Effector CD4-positive, alpha-beta T cell (primary cell): ENCODE results near the gene FIBIN. TPM values are rescaled to one million over a fixed set of nuclear protein-coding genes. Genes with fewer than 3 reads are reported as not detected.
"Not testable (repeated sequence)": the region's sequence is repeated elsewhere in the genome, so short reads cannot be mapped to it uniquely, and the experiment has no call there.

ENCODE experiments used
- DNase-seq: peaks from one replicate; pipeline ENCODE4 v3.0.0-alpha.2; 2020
- total RNA-seq: gene quantifications from one replicate; lab custom pipeline; 2026; lab: John Stamatoyannopoulos, UW

The FIBIN gene
- not detected for total RNA-seq

DNA sequence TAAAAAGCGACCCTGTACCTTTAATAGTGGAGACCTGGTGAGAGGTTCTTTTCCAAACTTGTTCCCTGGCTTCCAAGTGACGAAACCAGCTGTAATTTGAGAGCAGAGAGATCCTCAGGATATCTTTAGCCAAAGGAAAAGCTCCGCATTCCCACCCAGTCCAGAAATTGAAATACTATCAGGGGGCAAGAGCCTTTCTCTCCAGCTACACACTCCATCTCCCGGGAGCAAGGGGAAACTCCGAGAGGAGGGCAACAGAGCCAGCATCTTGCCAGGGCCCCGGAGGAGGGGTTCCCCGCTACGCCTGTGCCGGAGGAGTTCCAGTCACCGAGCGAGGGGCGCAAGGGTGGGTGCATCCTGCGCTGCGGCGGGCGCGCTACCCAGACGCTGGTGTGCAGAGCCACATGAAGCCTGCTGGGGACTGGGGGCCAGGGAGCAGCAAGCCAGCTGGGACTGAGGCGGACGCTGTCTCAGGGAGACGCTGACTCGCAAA, at the start of gene FIBIN:
TSS of gene FIBIN (plus strand) at position 148 of the 493 bp plus-strand sequence. CDS start 415 bp downstream, outside the sequence.
- DNase-seq = no peak

DNA sequence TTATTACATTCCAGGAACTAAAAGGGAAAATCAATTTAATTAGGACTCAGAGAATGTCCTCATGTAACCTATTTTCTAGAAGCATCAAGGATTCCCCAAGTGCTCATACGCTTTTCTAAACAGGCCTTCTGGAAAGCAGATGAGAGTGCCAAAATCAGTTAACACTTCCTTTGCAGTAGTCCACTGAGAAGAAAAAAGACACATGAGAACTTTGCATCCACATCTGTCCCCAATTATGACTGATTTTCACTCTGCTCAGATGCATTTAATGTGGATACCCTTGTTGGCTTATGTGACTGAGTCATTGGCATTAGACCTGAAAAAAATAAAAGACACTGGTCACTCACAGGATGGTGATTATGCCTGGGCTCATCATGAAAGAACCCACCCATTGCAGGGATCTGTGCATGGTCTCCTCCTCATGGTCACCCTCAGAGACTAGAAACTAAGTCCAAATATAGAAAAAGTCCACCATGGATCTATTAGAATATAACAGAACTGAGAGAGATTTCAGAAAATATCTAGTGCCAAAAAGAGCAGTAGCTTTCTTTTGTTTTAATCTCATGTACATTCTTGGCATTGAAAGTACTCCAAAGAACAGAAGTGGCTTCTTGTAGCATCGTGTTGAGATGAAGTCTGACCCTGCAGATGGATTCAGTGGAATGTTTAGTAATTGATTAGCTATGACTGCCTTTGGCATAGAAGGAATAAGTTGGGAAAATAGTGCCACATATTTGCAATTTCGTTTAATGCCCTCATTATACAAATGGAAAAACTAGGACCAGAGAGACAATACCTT, 48.8 kb upstream of the FIBIN start:
- DNase-seq = no peak

DNA sequence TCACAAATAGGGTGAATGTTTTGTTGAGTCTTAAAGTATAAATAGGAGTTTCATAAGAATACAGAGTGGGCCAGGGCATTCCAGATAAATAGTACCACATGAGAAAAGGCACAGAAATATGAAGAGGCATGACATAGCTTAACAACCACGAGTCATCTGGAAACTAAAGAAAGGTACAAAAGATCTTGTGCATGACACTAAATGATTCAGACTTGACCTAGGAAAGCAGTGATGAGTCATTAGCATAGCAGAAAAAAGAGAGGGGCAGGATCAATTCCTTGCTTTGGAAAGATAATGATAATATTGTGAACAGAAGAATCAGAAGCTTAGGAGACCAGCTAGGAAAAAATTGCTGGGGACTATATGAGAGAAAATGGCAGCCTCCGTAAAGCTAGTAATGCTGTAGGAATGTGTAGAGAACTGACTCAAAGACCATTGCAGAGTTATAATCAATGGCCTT, 47.6 kb upstream of the FIBIN start:
- DNase-seq = no peak

DNA sequence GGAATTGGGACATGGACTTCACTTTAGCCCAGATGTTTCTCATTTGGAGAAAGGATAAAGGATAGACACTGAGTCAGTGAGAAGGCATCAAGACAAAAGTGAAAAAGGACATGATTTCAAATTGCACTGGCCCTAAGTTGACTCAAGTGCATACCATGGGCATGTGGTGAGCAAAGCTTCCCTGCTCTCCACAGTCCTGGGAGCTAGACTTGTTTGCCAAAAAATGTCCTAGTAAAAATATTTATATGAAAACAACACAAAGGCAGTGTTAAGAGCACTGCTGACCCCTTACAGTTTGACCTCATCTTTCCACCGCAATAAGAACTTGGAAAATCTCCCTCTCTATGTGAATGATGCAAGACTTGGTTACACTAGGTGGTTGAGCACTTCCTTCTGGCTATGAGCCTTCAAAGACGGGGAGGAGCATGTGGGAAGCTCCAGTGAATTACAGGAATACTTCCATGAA, 46.5 kb upstream of the FIBIN start:
- DNase-seq = no peak

DNA sequence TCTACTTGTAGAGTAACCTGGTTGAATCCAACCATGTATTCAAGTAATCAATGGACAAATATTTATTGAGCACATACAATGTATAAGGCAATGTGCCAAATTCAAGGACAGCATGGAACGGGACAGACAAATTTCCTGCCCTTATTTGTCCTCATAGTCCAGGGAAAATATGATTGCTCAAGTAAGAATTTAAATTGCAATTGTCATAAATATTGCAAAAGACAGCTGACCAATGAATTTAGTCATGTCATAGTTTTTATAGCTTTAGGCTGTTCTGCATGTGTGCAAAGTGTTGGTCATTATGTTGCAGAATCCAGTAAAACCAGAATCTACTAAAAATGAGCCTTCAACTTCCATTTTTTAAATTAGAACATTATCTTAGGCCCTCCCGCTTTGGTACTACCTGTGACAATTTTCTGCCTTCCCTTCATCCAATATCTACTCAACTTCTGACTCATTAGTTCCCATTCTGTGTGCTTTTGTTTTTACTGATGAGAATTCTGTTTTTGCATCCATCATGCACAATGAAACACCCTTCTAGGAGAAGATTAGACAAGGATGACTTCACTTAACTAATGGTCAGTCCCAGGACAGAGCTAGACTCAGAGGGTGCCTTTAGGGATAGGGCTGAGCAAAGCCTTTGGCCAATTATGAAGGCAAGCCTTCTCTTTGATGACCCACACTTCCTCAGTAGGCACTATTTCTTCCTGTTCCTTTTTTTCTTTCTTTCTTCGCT, 45.8 kb upstream of the FIBIN start:
- DNase-seq = no peak

DNA sequence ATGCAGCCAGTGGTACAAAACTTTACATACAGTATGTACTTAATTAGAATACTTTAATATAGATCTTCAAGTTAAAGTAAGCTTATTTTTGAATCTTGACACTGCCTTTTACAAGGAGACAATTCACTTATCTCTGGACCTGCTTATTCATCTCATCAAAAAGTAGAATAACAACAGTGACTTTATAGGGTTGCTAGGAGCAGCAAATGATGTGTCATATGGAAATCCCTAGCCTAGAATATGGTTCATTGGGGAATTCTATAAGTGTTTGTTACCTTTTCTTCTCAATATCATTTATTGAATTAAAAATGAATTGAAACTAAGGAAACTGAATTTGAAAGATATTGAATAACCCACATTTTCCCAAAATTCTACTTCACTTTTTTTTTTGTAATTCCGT, 45.0 kb upstream of the FIBIN start:
- DNase-seq = no peak

DNA sequence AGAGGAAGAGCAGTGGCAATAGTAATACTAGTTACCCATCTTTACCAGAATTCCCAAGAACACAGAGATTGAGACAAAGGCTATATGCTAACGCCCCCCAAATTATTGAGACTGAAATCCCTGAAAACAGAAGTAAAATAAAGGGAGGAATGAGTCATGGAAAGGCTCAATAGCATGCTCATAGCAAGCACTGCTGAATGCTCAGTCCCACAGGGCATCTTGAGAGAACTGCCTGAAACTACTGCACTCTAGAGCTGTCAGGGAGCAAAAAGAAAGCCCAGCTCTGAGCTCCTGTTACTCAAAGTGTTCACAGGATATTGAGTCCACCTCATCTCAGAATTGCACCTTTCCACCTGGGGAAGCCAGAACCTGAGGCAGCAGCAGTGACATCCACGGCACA, 44.1 kb upstream of the FIBIN start:
- DNase-seq = no peak

DNA sequence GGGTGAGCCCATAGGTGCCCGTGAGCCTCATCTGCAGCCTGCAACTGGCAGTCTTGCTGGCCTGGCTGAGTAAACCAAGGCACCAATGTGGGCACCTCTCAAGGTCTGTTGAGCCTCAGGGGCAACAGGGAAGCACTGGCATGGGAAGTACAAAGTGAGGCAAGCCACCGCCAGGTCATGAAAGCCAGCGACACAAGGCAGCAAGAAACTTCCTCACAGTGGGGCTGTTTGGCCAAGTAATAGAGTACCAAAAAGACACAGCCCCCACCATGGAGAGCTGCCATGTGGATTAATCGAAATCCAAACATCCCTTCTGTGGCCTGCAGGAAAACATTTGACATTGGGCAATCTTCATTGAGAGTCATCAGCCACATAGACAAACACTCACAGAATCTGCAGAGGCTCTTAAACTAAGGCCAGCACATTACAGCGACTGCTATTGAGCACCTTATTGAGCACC, 43.6 kb upstream of the FIBIN start:
- DNase-seq = no peak

DNA sequence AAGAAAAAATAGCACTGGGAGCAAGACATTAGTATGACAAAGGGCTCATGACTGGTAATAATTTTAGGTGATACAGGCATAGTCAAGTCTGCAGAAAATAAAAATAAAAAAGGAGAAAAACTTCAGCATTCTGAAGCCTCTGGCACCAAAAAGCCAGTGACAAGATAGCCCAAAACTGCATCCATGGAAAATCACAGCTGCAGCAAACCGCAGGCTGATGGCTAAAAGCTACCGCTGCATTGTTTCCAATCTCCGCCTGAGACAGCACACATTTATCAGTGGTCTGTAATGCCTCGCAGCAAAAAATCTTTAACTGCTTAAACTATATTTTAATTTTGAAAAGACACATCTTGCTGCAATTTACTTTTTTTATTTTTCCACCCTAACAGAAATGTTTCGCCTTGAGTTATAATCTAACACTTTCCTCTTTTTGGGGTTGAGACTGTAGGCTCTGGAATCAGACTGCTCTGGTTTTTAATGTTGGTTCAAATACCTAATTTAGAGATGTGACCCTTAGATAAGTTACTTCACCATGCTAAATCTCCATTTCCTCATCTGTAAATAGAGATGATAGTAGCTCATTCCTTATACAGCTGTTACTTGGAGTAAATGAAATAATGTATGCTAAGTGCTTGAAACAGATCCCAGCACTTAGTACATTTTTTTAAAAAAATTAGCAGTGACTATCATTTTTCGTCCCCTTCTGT, 42.0 kb upstream of the FIBIN start:
- no peak for DNase-seq

DNA sequence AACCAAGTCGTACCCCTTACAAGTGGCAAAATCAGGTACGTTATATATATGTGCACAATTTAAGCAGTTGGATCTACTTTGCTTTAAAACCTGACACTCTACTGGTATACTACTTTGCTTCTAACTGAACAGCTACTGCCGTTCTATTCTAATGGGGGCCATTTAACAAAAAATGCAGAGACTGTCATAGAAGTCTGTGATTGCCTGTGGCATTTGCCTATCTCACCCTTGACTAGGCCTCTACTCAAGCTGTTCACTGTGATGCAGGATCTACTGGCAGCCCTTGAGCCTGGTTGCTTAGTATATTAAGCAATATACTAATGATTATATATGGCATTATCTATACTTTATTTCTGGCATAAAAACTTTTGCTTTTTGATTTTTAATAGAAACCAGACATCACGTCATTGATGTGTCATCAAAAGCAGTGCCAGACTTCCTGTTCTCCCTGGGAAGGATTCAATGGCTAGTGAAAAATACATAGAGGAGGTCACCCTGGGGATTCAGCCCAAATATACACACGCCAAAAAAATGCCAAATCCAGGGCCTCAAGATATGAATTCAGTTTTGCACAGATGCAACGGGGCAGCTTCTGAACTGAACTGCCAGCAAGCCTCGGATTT, 40.0 kb upstream of the FIBIN start:
- DNase-seq = no peak

DNA sequence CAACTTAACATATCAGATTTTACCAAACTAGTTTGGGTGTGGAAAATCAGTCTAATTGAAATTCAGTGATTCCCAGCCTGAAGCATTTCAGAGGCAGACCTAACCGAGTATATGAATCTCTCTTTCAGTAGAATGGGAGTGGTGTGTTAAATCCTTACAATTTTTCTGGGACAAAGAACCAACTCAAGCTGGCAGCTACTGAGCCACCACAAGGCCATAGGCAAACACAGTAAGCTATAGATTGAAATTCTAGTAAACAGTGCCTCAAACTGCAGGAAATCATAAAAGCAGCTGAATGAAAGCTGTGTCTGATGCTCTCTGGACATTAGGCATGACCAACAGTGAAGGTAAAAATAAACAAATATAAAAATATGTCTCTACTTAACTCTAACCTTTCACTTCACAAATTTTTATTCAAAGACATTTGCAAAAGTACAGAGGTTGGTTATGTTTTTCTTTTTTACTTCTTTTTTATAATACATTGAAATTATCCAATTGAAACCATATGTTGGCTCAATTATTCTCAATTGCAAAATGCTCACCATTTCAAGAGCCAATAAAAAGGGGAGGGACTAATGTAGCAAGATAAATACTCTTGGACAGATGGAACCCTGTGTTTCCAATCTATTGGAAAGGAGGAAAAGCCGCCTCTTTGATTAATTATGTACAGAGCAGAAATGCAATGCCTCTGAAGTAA, 35.8 kb upstream of the FIBIN start:
- DNase-seq = no peak

DNA sequence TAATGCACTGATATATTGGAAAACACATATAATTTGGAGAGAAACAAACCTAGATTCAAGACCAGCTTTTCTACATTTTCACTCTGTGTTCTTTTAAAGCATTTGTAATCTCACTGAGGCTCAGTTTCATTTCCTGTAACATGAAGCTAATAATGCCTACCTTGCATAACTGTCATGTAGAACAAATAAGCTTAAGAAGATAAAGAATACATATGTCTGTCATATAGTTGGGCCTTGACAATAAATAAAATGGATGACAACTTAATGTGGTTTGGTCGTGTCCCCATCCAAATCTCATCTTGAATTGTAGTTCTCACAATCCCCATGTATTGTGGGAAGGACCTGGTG, 35.2 kb upstream of the FIBIN start:
- DNase-seq = no peak

DNA sequence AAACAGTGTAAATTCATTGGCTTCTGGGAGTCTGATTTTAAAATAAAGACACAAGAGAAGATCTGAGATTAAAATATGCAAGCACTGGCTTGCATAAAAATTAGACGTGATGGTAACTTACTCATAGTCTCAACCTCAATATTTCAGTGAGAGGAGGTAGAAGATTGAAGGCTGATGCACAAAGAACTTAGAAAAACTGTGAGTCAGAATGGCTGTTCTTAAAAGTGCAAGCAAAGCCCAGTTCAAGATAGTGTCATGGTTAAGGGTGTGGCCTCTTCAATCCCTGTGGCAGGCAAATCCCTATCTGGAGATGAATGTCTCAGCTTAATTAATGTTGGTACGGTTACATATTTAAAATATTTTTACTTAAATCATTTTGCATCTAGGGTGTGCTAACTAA, 33.6 kb upstream of the FIBIN start:
- no peak for DNase-seq

DNA sequence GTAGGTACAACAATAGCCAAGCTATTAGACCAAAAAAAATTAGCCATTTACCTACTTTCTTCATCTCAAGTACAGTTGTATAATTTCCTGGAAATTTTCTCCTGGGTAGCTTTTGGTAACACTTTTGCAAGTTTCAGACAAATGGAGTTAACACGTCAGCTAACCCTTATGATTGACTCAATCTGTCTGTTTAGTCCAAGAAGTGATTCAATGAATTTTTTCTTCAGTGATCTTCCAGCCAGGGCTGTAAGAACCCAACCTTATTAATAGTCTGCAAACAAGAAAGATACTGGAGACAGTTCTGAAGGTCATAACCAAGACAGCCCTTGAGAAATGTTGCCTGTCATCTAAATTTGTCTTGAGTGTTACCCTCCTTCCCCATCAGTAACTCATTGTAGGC, 30.1 kb upstream of the FIBIN start:
- no peak for DNase-seq

DNA sequence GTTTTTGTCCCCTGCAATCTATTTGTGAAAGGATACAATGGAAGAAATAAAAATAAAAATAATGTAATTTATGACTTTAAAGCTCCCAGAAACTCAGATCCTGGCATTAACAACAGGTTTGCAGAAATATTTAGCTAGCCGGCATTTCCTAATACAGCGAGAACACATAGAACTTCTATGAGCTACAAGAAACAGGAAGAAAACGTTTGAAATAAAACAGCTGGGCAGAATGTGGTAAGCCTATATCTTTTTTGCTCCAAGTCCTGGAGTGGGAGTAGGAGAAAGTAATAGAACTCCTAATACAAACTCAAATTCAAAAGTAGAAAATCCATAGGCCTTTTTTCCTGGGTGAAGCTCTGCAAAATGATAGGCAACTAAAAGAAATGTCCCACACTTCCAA, 29.6 kb upstream of the FIBIN start:
- no peak for DNase-seq

DNA sequence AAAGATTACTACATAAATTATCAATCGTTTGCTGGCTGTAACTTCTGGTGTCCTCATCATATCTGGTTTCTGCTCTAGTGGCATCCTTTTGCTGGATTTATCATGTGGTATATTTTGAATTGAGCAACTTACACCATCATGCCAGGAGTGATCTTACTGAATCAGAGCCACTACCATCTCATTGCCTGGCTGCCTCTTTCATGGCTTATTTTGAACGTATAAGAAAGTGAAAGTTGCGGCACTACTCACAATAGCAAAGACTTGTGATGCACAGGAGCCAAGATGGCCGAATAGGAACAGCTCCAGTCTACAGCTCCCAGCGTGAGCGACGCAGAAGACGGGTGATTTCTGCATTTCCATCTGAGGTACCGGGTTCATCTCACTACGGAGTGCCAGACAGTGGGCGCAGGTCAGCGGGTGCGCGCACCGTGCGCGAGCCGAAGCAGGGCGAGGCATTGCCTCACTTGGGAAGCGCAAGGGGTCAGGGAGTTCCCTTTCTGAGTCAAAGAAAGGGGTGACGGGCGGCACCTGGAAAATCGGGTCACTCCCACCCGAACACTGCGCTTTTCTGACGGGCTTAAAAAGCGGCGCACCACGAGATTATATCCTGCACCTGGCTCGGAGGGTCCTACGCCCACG, 28.9 kb upstream of the FIBIN start:
- not testable (repeated sequence) for DNase-seq

DNA sequence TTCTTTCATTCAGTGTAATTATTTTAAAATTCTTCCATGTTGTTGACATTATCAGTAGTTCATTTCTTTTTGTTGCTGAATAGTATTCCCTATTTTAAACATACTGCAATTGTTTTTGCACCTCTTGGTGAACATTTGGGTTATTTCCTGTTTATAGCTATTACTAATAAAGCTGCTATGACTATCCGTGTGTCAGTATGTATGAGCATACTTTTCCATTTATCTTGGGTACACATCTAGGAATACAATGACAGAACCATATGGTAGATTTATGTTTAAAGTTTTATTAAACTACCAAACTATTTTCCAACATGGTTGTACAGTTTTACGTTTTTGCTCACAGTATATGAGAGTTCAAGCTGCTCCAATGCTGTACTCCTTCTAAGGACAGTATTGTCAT, 22.0 kb upstream of the FIBIN start:
- DNase-seq = no peak

DNA sequence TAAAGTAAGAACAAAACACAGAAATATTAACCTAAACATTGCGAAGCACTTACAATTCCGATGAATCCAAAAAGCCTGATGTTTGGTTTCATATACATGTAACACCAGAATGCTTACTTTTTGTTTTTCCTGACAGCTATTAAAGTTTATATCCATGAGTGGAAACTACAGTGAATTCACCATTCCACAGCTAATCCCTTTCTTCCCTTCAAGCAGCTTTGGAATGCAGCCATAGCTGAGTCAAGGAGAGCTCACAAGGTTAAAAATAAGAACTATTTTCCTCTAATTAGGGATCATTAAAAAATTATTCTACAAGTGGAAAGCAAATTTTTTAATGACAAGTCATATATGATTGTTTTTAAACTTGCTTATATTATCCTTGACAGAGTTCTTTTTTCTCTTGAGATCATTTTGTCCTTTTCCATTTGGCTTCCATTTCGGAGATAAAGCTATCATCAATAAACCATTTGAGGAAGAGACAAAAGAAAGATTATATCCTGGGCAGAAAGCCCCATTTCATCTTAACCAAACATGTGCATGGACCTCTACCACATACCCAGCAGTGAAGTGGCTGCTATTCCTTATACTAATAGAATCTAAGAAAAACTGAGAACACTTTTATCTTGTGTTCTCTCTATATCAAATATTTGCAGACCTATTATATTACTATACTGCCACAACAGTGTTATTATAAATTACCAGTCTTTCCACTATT, 19.7 kb upstream of the FIBIN start:
- DNase-seq = no peak

DNA sequence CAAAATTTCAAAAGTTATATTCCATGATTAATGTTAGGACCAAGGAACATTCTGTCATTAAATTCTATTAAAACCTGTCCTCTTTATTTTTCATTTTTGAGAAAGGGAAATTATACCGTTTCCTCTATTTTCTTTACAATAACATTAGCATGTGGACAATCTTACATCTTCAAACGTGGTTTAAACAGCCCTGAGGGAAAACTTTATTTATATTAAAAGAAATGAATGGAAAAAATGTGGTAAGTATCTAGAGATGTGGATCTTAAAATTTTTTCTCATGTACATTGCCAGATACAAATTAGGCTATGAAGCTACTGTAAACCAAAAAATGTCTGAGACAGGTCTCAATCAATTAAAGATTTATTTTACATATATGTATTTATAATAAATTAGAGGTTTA, 18.9 kb upstream of the FIBIN start:
- no peak for DNase-seq

DNA sequence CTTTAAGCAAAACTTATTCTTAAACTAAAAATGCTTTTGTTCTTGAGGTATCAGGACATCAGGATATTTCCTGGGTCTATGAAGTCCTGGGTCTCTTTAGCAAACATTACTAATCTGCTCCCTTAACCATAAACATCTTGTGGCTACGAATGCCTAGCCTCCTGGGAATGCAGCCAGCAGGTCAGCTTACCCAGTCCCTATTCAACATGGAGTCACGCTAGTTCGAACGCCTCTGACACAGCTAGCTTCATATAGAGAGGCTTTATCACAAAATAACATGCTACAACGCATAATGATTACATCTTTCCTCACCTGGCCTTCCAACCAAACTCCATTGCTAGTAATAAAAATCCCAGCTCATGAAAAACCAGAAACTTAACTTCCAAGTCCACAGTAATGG, 17.5 kb upstream of the FIBIN start:
- no peak for DNase-seq

DNA sequence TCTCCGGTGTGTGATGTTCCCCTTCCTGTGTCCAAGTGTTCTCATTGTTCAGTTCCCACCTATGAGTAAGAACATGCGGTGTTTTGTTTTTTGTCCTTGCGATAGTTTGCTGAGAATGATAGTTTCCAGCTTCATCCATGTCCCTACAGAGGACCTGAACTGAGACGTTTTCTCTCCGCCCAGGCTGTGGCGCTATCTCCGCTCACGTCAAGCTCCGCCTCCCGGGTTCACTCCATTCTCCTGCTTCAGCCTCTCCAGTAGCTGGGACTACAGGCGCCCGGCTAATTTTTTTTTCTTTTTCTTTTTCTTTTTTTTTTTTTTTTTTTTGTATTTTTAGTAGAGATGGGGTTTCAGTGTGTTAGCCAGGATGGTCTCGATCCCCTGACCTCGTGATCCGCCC, 16.7 kb upstream of the FIBIN start:
- DNase-seq = not testable (repeated sequence)
